ENCODE data around the gene KAT2B. TPM values are rescaled to one million over a fixed set of nuclear protein-coding genes. Genes with fewer than 3 reads are reported as not detected.

Gene KAT2B
- polyA plus RNA-seq, 1 of the 3 experiments (the other 2 are of a cell fraction) = 2.1 TPM

- TF ChIP-seq ZBTB33 (IDR thresholded peaks at IDR 0.05; ENCODE audit: borderline replicate concordance, low read depth) (no peak), GABPA (IDR thresholded peaks at IDR 0.05; ENCODE audit: low read depth) (no peak), EP300 (IDR thresholded peaks at IDR 0.05; ENCODE audit: borderline replicate concordance in 1 of 2, low read depth in 1 of 2, low read length in 1 of 2) (no peak), RAD21 (IDR thresholded peaks at IDR 0.05; ENCODE audit: low read length) (no peak), PBX3 (IDR thresholded peaks at IDR 0.05) (no peak), MAX (IDR thresholded peaks at IDR 0.05; ENCODE audit: low read depth) (no peak), RCOR1 (IDR thresholded peaks at IDR 0.05; ENCODE audit: low read length) (no peak), EZH2phosphoT487 (IDR thresholded peaks at IDR 0.05; ENCODE audit: borderline replicate concordance, low read depth) (no peak), SMC3 (IDR thresholded peaks at IDR 0.05; ENCODE audit: low read depth, low read length) (no peak)
Observed at GRCh38 chr3:20160230-20160629, 120.0 kb downstream of the KAT2B start (continued).

GRCh38 chr3:20161714-20162113 lies 121.5 kb downstream of the KAT2B start:
- H3K4me1 ChIP-seq (ENCODE audit: control insufficient read depth in 1 of 2, insufficient read depth in 2 of 2, low read depth in 1 of 2, low read length in 1 of 2) = no peaks in the 10 kb centered on the region; a peak in 1 of 4 replicates
- H3K27ac ChIP-seq (ENCODE audit: low read depth in 2 of 2, low read length in 1 of 2) = no peak overlapping the region
- no peak overlapping the region for H3K9ac ChIP-seq
- no peaks in the 10 kb centered on the region for H3K27me3 ChIP-seq (ENCODE audit: insufficient read depth)
- no peak overlapping the region for H3K4me2 ChIP-seq
- H2AFZ ChIP-seq (ENCODE audit: low read depth) = no peak overlapping the region
- no peaks in the 10 kb centered on the region for H3K79me2 ChIP-seq (ENCODE audit: insufficient read depth)
- CTCF ChIA-PET = no interaction called here
- TF ChIP-seq USF1 (IDR thresholded peaks at IDR 0.05; ENCODE audit: borderline replicate concordance, low read depth) (no peak), MEF2A (IDR thresholded peaks at IDR 0.05; ENCODE audit: borderline replicate concordance, low read depth) (no peak), RXRA (IDR thresholded peaks at IDR 0.05; ENCODE audit: borderline replicate concordance, low read depth) (no peak), GATA2 (CRISPR knock-in tag; IDR thresholded peaks at IDR 0.05) (no peak), PBX3 (IDR thresholded peaks at IDR 0.05) (no peak), GABPA (IDR thresholded peaks at IDR 0.05; ENCODE audit: low read depth) (no peak), ELF1 (IDR thresholded peaks at IDR 0.05) (no peak), USF2 (IDR thresholded peaks at IDR 0.05; ENCODE audit: borderline replicate concordance, low read depth, low read length) (no peak), TCF12 (IDR thresholded peaks at IDR 0.05) (no peak), FOSL2 (IDR thresholded peaks at IDR 0.05; ENCODE audit: borderline replicate concordance, low read depth) (no peak), YY1 (IDR thresholded peaks at IDR 0.05; ENCODE audit: low read depth) (no peak), RFX5 (IDR thresholded peaks at IDR 0.05; ENCODE audit: low read length) (no peak), SMC3 (IDR thresholded peaks at IDR 0.05; ENCODE audit: low read depth, low read length) (no peak), CHD2 (IDR thresholded peaks at IDR 0.05; ENCODE audit: low read length, partially characterized antibody) (no peak), NRF1 (IDR thresholded peaks at IDR 0.05; ENCODE audit: low read depth, low read length) (no peak), RCOR1 (IDR thresholded peaks at IDR 0.05; ENCODE audit: low read length) (no peak), FOXM1 (IDR thresholded peaks at IDR 0.05; ENCODE audit: low read depth) (no peak), TEAD4 (IDR thresholded peaks at IDR 0.05; ENCODE audit: borderline replicate concordance, insufficient read depth) (no peak)
- H3K4me3 ChIP-seq (ENCODE audit: low read depth in 2 of 2, low read length in 1 of 2) = no peak overlapping the region
- H3K9me2 ChIP-seq = no peaks in the 10 kb centered on the region
- no peaks in the 10 kb centered on the region for H3K9me3 ChIP-seq
- H3F3A ChIP-seq (replicated peaks; ENCODE audit: insufficient read depth) = no peaks in the 10 kb centered on the region
- DNase-seq = no peak
- 94% methylated on average over 2 of the region's 2 CpGs for WGBS (ENCODE audit: low lambda C conversion rate)
- H4K20me1 ChIP-seq (ENCODE audit: insufficient read depth) = no peaks in the 10 kb centered on the region
- POLR2A ChIA-PET = no interaction called here
- peaks cover 32 to 36% of the 10 kb centered on the region in 2 experiments for H3K36me3 ChIP-seq (replicated peaks in 1 of 2; ENCODE audit: control insufficient read depth in 1 of 2, insufficient read depth in 2 of 2, low read length in 1 of 2)

Data from SK-N-SH (cell line).